Measurements from ENCODE around the gene BLOC1S6. TPM values are rescaled to one million over a fixed set of nuclear protein-coding genes. Genes with fewer than 3 reads are reported as not detected.

BLOC1S6 gene, protein sequence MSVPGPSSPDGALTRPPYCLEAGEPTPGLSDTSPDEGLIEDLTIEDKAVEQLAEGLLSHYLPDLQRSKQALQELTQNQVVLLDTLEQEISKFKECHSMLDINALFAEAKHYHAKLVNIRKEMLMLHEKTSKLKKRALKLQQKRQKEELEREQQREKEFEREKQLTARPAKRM
- total RNA-seq = 10 to 100 TPM; 49.2 to 49.7 TPM

DNA sequence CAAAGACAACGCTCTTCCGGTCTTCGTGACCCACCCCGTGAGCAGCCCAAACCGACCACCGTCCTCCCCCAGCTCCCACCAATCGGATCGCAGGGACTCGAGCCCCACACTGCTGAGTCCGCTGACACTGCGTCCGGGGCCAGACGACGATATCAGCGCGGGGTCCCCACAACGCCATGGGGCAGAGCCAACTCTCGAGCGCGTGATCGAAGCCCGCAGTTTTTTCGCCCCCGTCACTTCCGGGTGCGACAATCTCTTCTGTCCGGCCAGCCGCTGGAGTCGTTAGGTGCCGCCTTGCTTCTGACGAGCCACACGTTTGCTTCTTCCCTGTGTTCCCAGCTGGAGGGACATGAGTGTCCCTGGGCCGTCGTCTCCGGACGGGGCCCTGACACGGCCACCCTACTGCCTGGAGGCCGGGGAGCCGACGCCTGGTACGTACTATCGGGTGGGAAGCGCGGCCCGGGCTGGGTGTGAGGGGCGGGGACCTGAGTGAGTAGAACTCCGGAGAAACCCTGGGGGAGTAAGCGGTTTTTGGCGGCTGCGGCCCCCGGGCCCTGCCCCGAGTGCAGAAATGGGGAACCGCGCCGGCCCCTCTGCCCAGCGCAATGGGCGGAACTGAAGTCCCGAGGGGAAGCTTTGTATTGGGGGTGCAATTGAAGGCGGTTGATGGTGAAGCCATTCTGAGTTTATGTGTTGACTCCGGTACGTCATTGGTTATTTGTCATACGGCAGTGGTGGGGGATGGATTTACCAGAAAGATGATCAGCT, at the start of gene BLOC1S6:
TSS of gene BLOC1S6 (plus strand) at position 285 of the 768 bp plus-strand sequence. CDS start at position 350, 65 bp downstream.
- H3K27ac Mint-ChIP-seq = peak within 1 kb of the TSS; percentile 96
- peak within 1 kb of the TSS; percentile 91 for H3K4me3 Mint-ChIP-seq
- peaks cover 42% of the 10 kb centered on the region for H3K4me1 Mint-ChIP-seq
- no peaks in the 10 kb centered on the region for H3K9me3 Mint-ChIP-seq
- DNase-seq = peak; percentile 89
- no peaks in the 10 kb centered on the region for H3K27me3 Mint-ChIP-seq
- no peaks in the 10 kb centered on the region for H3K36me3 Mint-ChIP-seq

GRCh38 chr15:45539680-45540079, 47.5 kb upstream of the BLOC1S6 start:
- DNase-seq = no peak
- Mint-ChIP-seq H3K4me3 (no peak overlapping the region), H3K27ac (no peak overlapping the region), H3K4me1 (no peaks in the 10 kb centered on the region), H3K9me3 (no peaks in the 10 kb centered on the region), H3K27me3 (no peaks in the 10 kb centered on the region), H3K36me3 (no peaks in the 10 kb centered on the region)

DNA sequence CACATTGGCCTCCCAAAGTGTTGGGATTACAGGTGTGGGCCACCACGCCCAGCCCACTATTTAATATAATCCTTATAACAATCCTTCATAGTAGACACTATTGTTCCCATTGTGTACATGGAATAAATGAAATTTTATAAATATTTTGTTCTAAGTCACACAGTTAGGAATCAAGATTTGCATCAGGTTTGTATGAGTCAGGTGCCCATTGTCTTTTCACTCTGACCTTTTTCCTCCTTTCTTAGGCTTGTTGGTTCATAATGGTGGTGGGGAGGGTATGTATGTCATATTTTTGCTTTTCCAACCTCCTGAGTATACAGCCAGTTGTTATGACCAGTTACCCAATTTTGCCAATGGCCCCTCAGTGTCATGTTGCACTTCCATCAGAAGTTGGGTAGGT, 46.6 kb upstream of the BLOC1S6 start:
- no peaks in the 10 kb centered on the region for H3K4me1 Mint-ChIP-seq
- no peaks in the 10 kb centered on the region for H3K9me3 Mint-ChIP-seq
- H3K4me3 Mint-ChIP-seq = no peak overlapping the region
- no peaks in the 10 kb centered on the region for H3K36me3 Mint-ChIP-seq
- no peak for DNase-seq
- H3K27ac Mint-ChIP-seq = no peak overlapping the region
- no peaks in the 10 kb centered on the region for H3K27me3 Mint-ChIP-seq

DNA sequence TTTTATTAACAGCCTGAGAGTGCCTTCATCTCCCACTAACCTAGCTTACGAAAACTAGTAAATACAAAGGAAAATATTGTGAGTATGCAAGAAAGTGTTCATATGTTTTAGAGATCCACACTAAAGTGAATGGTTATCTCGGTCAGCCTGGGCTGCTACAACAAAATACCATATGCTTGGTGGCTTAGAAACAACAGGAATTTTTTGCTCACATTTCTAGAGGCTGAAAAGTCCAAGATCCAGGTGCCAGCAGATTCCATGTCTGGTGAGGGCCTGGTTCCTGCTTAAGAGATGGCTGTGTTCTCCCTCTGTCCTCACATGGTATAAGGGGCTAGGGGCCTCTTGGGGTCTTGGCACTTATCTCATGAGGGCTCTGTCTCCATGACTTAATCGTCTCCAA, 44.1 kb upstream of the BLOC1S6 start:
- no peak for DNase-seq
- H3K27ac Mint-ChIP-seq = no peak overlapping the region
- H3K4me3 Mint-ChIP-seq = no peak overlapping the region
- no peaks in the 10 kb centered on the region for H3K27me3 Mint-ChIP-seq
- H3K9me3 Mint-ChIP-seq = no peaks in the 10 kb centered on the region
- H3K4me1 Mint-ChIP-seq = no peaks in the 10 kb centered on the region
- H3K36me3 Mint-ChIP-seq = no peaks in the 10 kb centered on the region

GRCh38 chr15:45544266-45545023, 42.7 kb upstream of the BLOC1S6 start:
- no peaks in the 10 kb centered on the region for H3K4me1 Mint-ChIP-seq
- no peak overlapping the region for H3K4me3 Mint-ChIP-seq
- DNase-seq = no peak

GRCh38 chr15:45546789-45547188, 40.4 kb upstream of the BLOC1S6 start:
- no peaks in the 10 kb centered on the region for H3K36me3 Mint-ChIP-seq
- no peaks in the 10 kb centered on the region for H3K27me3 Mint-ChIP-seq
- no peak overlapping the region for H3K27ac Mint-ChIP-seq
- no peaks in the 10 kb centered on the region for H3K9me3 Mint-ChIP-seq
- no peak for DNase-seq
- H3K4me3 Mint-ChIP-seq = no peak overlapping the region
- no peaks in the 10 kb centered on the region for H3K4me1 Mint-ChIP-seq

More at GRCh38 chr15:45544266-45545023, 42.7 kb upstream of the BLOC1S6 start:
- Mint-ChIP-seq H3K36me3 (no peaks in the 10 kb centered on the region), H3K9me3 (no peaks in the 10 kb centered on the region), H3K27ac (no peak overlapping the region), H3K27me3 (no peaks in the 10 kb centered on the region)

DNA sequence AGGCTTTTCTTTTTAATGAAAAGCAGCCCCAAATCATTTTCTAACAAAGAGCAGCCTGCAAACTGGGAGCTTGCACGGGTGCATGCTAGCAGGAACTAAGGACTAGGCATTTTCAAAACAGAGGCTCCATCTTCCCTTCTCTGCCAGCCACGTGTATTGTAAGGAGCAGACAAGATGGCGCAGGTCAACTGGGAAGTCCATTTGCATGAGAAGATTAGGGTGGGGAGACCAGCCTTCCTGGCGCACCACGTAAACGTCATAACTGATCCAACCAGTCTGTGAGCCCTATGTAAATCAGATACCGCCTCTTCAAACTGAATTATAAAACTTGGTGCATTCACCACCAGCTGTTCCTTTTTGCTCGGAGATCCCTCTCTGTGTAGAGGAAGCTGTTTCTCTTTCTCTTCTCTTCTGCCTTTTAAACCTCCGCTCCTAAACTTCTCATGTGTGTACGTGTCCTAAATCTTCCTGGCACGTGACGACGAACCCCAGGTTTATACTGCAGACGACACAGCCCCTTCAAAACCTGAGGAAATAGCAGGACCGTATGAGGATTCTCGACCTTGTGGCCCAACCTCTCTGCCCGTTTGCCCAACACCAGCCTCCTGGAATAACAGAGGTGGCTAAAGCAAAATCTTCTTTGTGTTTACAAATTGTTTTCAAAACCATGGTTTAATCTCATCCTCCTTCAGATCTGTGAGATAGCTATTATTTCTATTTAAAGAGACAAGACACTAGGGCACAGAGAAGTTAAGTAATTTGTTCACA, 38.2 kb upstream of the BLOC1S6 start:
- Mint-ChIP-seq H3K4me3 (no peak overlapping the region), H3K4me1 (no peaks in the 10 kb centered on the region), H3K9me3 (no peaks in the 10 kb centered on the region), H3K27ac (no peak overlapping the region), H3K27me3 (peaks cover 7% of the 10 kb centered on the region), H3K36me3 (no peaks in the 10 kb centered on the region)
- DNase-seq = no peak

- H3K27ac Mint-ChIP-seq = no peak overlapping the region
- no peak overlapping the region for H3K4me3 Mint-ChIP-seq
- no peaks in the 10 kb centered on the region for H3K36me3 Mint-ChIP-seq
- H3K4me1 Mint-ChIP-seq = no peaks in the 10 kb centered on the region
- no peaks in the 10 kb centered on the region for H3K9me3 Mint-ChIP-seq
- peaks cover 11% of the 10 kb centered on the region for H3K27me3 Mint-ChIP-seq
- DNase-seq = no peak
Observed at GRCh38 chr15:45549541-45550220, 37.5 kb upstream of the BLOC1S6 start.

GRCh38 chr15:45550436-45550835, 36.7 kb upstream of the BLOC1S6 start:
- no peaks in the 10 kb centered on the region for H3K4me1 Mint-ChIP-seq
- no peaks in the 10 kb centered on the region for H3K9me3 Mint-ChIP-seq
- H3K36me3 Mint-ChIP-seq = no peaks in the 10 kb centered on the region
- DNase-seq = no peak
- peaks cover 14% of the 10 kb centered on the region for H3K27me3 Mint-ChIP-seq
- H3K4me3 Mint-ChIP-seq = no peak overlapping the region
- no peak overlapping the region for H3K27ac Mint-ChIP-seq

- no peaks in the 10 kb centered on the region for H3K9me3 Mint-ChIP-seq
- H3K27me3 Mint-ChIP-seq = peaks cover 17% of the 10 kb centered on the region
- H3K36me3 Mint-ChIP-seq = no peaks in the 10 kb centered on the region
- no peaks in the 10 kb centered on the region for H3K4me1 Mint-ChIP-seq
- H3K4me3 Mint-ChIP-seq = no peak overlapping the region
- no peak overlapping the region for H3K27ac Mint-ChIP-seq
- DNase-seq = no peak
Observed at GRCh38 chr15:45551676-45552075, 35.5 kb upstream of the BLOC1S6 start.

- Mint-ChIP-seq H3K9me3 (no peaks in the 10 kb centered on the region), H3K4me1 (no peaks in the 10 kb centered on the region), H3K27ac (no peak overlapping the region), H3K36me3 (no peaks in the 10 kb centered on the region), H3K4me3 (no peak overlapping the region), H3K27me3 (peaks cover 40% of the 10 kb centered on the region)
- DNase-seq = no peak
Observed at GRCh38 chr15:45555934-45556608, 31.1 kb upstream of the BLOC1S6 start.

DNA sequence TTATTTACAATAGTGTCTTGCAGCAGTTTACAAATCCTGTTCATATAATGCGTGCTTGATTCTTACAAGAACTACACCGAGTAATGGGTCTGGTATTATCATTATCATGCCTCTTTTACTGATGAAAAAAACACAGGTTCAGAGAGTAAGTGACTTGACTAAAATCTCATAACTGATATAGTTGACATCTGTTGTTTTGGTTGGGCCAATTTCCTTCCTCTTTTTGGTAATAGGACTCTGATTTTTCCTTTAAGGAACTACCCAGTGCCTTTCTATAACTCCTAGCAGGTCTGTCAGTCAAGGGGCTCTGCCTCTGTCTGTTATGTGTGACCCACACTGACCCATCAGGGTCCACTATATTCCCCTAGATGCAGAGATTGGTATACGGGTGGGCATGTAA, 14.6 kb upstream of the BLOC1S6 start:
- Mint-ChIP-seq H3K27ac (no peak overlapping the region), H3K4me3 (no peak overlapping the region), H3K4me1 (no peaks in the 10 kb centered on the region), H3K27me3 (peaks cover 33% of the 10 kb centered on the region), H3K36me3 (no peaks in the 10 kb centered on the region), H3K9me3 (no peaks in the 10 kb centered on the region)
- DNase-seq = no peak

- no peaks in the 10 kb centered on the region for H3K4me1 Mint-ChIP-seq
- peaks cover 33% of the 10 kb centered on the region for H3K27me3 Mint-ChIP-seq
- DNase-seq = peak; percentile 35
- no peak overlapping the region for H3K4me3 Mint-ChIP-seq
- no peak overlapping the region for H3K27ac Mint-ChIP-seq
- no peaks in the 10 kb centered on the region for H3K36me3 Mint-ChIP-seq
- H3K9me3 Mint-ChIP-seq = no peaks in the 10 kb centered on the region
Observed at GRCh38 chr15:45573961-45574629, 13.1 kb upstream of the BLOC1S6 start.

Data from activated naive CD8-positive, alpha-beta T cell treated with anti-CD3 and anti-CD28 coated beads for 36 hours (primary cell).